C4-2B (cell line): Measurements from ENCODE around the gene PTPRJ.

ENCODE experiments used
- H3K27ac ChIP-seq: fragments of 450-650 bp; 2 replicates; pipeline ENCODE4 v1.5.1; 2017
- CTCF ChIP-seq: fragments of 450-650 bp; conservative IDR thresholded peaks from 2 replicates; pipeline ENCODE4 v1.5.1; 2017; ENCODE audit warnings: mild to moderate bottlenecking
- ZFX ChIP-seq: fragments of 450-650 bp; IDR thresholded peaks from 2 replicates; pipeline ENCODE4 v1.6.1; 2017

The PTPRJ gene

GRCh38 chr11:48005831-48006270 lies 25.5 kb downstream of the PTPRJ start:
- H3K27ac ChIP-seq, result no peak overlapping the region
- no peak for TF ChIP-seq CTCF
- no peak for TF ChIP-seq ZFX

- no peak overlapping the region for H3K27ac ChIP-seq
Observed at GRCh38 chr11:48006301-48006992, 26.1 kb downstream of the PTPRJ start.

GRCh38 chr11:48007677-48008076 lies 27.3 kb downstream of the PTPRJ start:
- H3K27ac ChIP-seq, result no peak overlapping the region
- TF ChIP-seq ZFX, result no peak
- TF ChIP-seq CTCF, result no peak

More at GRCh38 chr11:48006301-48006992, 26.1 kb downstream of the PTPRJ start:
- TF ChIP-seq CTCF, result no peak

- TF ChIP-seq CTCF (no peak), ZFX (no peak)
- no peak overlapping the region for H3K27ac ChIP-seq
Observed at GRCh38 chr11:48008951-48009270, 28.6 kb downstream of the PTPRJ start.

GRCh38 chr11:48011102-48011797 lies 30.9 kb downstream of the PTPRJ start:
- no peak for TF ChIP-seq CTCF
- no peak for TF ChIP-seq ZFX
- H3K27ac ChIP-seq, result no peak overlapping the region

GRCh38 chr11:48011798-48012391 lies 31.5 kb downstream of the PTPRJ start:
- TF ChIP-seq CTCF (no peak), ZFX (no peak)

GRCh38 chr11:48013269-48013901 lies 33.0 kb downstream of the PTPRJ start:
- H3K27ac ChIP-seq, result no peak overlapping the region
- TF ChIP-seq ZFX (no peak), CTCF (no peak)

More at GRCh38 chr11:48011798-48012391, 31.5 kb downstream of the PTPRJ start:
- no peak overlapping the region for H3K27ac ChIP-seq
